K562 (cell line): ENCODE data around the gene RNASE2. TPM values are rescaled to one million over a fixed set of nuclear protein-coding genes. Genes with fewer than 3 reads are reported as not detected.
"Not testable (repeated sequence)": the region's sequence is repeated elsewhere in the genome, so short reads cannot be mapped to it uniquely, and the experiment has no call there.

Experiments
- ATAC-seq: fragments of 200-7000 bp; cut with Tn5 transposase; 3 replicates; pipeline ENCODE4 v1.9.1; 2020; ENCODE audit warnings: moderate library complexity
- BruUV-seq: library from RNA; stranded (reverse); fragments of 400-500 nt; replicated peaks from 2 replicates; lab custom pipeline; 2021; lab: Mats Ljungman, UMichigan
- CTCF ChIA-PET: fragments of 300-600 bp; formaldehyde crosslinking; extraction: SDS; loops from one replicate; lab custom pipeline; 2021; ENCODE audit warnings: low intra/inter-chr PET ratio; lab: Yijun Ruan, JAX
- POLR2A ChIA-PET: fragments of 300-600, 350-650 bp; sonication (Branson Sonifier 250); formaldehyde crosslinking; extraction: SDS; loops from one replicate; lab custom pipeline; 2021; ENCODE audit warnings: antibody characterized with exemption, inconsistent platforms; lab: Yijun Ruan, JAX
- DNase-seq, 4 experiments: peaks; one replicate each; pipeline versions ENCODE4 v3.0.0 to v3.0.0-alpha.2; 2011 to 2018; ENCODE audit warnings: low spot score in 3 of 4, mixed read lengths in 3 of 4; ENCODE audit errors: extremely low read depth in 1 of 4
- FAIRE-seq: peaks from 2 replicates; lab custom pipeline; 2011; peaks lifted over from hg19 to GRCh38; lab: Jason Lieb, UNC
- H2AFZ ChIP-seq: 2 replicates; pipeline ENCODE4 v1.6.0; 2011; ENCODE audit warnings: low read depth, low read length, control low read depth, inconsistent platforms
- H3K27ac ChIP-seq: fragments of 200-600 bp; 3 replicates; pipeline ENCODE4 v1.8.0; 2011; ENCODE audit warnings: low read depth, mild to moderate bottlenecking, control low read depth, inconsistent platforms, low read length, moderate library complexity, mixed read lengths; ENCODE audit errors: extremely low read depth
- H3K27me3 ChIP-seq, 2 experiments: fragments of 300-600 bp in 1 of 2; 2 replicates in 1 of 2; 3 replicates in 1 of 2; pipeline versions ENCODE4 v1.6.0 to v1.8.0; 2011; ENCODE audit warnings: inconsistent platforms in 2 of 2, low read length in 2 of 2, mild to moderate bottlenecking in 1 of 2, mixed read lengths in 1 of 2, moderate library complexity in 1 of 2; ENCODE audit not compliant: control insufficient read depth in 2 of 2, insufficient read depth in 2 of 2
- H3K36me3 ChIP-seq: fragments of 300-600 bp; 3 replicates; pipeline ENCODE4 v1.8.0; 2011; ENCODE audit warnings: mild to moderate bottlenecking, low read length, inconsistent platforms; ENCODE audit not compliant: control insufficient read depth, insufficient read depth
- H3K4me1 ChIP-seq, 2 experiments: fragments of 200-600 bp in 1 of 2; replicated peaks in 1 of 2; 2 replicates in 1 of 2; 3 replicates in 1 of 2; pipeline versions ENCODE4 v1.5.1 to v1.8.0; 2011; ENCODE audit warnings: inconsistent platforms in 2 of 2, low read length in 2 of 2, mild to moderate bottlenecking in 1 of 2, mixed read lengths in 1 of 2, moderate library complexity in 1 of 2; ENCODE audit not compliant: control insufficient read depth in 2 of 2, insufficient read depth in 2 of 2
- H3K4me2 ChIP-seq: 2 replicates; pipeline ENCODE4 v1.6.1; 2011; ENCODE audit warnings: low read length, control low read depth, inconsistent platforms, mixed read lengths; ENCODE audit not compliant: insufficient read depth
- H3K4me3 ChIP-seq: fragments of 200-600 bp; sonication (generic), shearing (Covaris generic); 2 replicates; pipeline ENCODE4 v1.5.1; 2016; ENCODE audit warnings: control low read depth, inconsistent platforms
- H3K79me2 ChIP-seq: fragments of 200-600 bp; 3 replicates; pipeline ENCODE4 v1.8.0; 2011; ENCODE audit warnings: low read length, inconsistent platforms; ENCODE audit not compliant: control insufficient read depth, insufficient read depth
- H3K9ac ChIP-seq, 2 experiments: 2 replicates each; pipeline versions ENCODE4 v1.6.0 to v1.6.1; 2011; ENCODE audit warnings: low read depth in 2 of 2, low read length in 2 of 2, control low read depth in 1 of 2, inconsistent platforms in 1 of 2, mild to moderate bottlenecking in 1 of 2, mixed read lengths in 1 of 2; ENCODE audit not compliant: insufficient read depth in 1 of 2
- H3K9me1 ChIP-seq: one replicate; pipeline ENCODE4 v1.6.0; 2011; ENCODE audit warnings: inconsistent platforms, mild to moderate bottlenecking, low read length, moderate library complexity; ENCODE audit not compliant: control insufficient read depth, insufficient read depth
- H3K9me3 ChIP-seq: replicated peaks from 2 replicates; pipeline ENCODE4 v1.5.1; 2011; ENCODE audit warnings: low read depth, low read length, inconsistent platforms; ENCODE audit not compliant: control insufficient read depth, insufficient read depth
- H4K20me1 ChIP-seq: replicated peaks from 2 replicates; pipeline ENCODE4 v1.6.1; 2011; ENCODE audit warnings: low read length, inconsistent platforms, mixed read lengths; ENCODE audit not compliant: control insufficient read depth, insufficient read depth
- CEBPB ChIP-seq: fragments of 450-650 bp; IDR thresholded peaks from 2 replicates; pipeline ENCODE4 v1.6.1; 2016; ENCODE audit warnings: missing genetic modification characterization, missing compliant biosample characterization
- CEBPG ChIP-seq, 3 experiments: fragments of 200-800 bp in 1 of 3; sonication (Bioruptor generic) in 1 of 3; sonication (generic) in 1 of 3; formaldehyde crosslinking in 1 of 3; IDR thresholded peaks in 2 of 3; conservative IDR thresholded peaks in 1 of 3; 2 replicates each; pipeline versions ENCODE4 v1.6.1 to v1.8.0; 2016 to 2022; ENCODE audit warnings: missing compliant biosample characterization in 2 of 3, missing genetic modification characterization in 2 of 3, mild to moderate bottlenecking in 1 of 3, missing genetic modification reagents in 1 of 3
- WGBS: fragments of 100-300 bp; shearing (Covaris generic); methylation state at CpG from one replicate; pipeline ENCODE4 v1.1.6; 2016; ENCODE audit warnings: low coverage, mixed read lengths; ENCODE audit not compliant: insufficient coverage; ENCODE audit errors: missing lambda C conversion rate; 5-methylcytosine and 5-hydroxymethylcytosine counted together
- in situ Hi-C: fragments of 300-500 bp; cut with MboI; formaldehyde crosslinking; loops from 4 replicates; pipeline ENCODE4 v1.15.0; 2018; ENCODE audit warnings: inconsistent platforms, mixed read lengths
- intact Hi-C: fragments of 100-400 bp; cut with micrococcal nuclease; formaldehyde crosslinking; loops from 2 replicates; pipeline ENCODE4 v1.14.2; 2022
- polyA plus RNA-seq, 8 experiments: library from polyadenylated mRNA; depleted of rRNA in 4 of 8; stranded (reverse) in 5 of 8; unstranded in 3 of 8; fragments of >200 nt; fragmentation: Nextera tagmentation in 2 of 8; fragmentation: Illumina TruSeq in 1 of 8; extraction: Ambion mirVana in 2 of 8; extraction: Trizol in 1 of 8; gene quantifications; 2 replicates each; pipeline versions ENCODE4 v1.2.1 to v1.2.3, GENCODE V29; 2011 to 2014; ENCODE audit warnings: inconsistent platforms in 1 of 8, missing spikeins in 1 of 8
- total RNA-seq, 7 experiments: library from RNA; depleted of rRNA in 6 of 7; stranded (reverse); fragments of >200 nt in 6 of 7; fragmentation: Illumina TruSeq in 2 of 7; extraction: Trizol in 2 of 7; gene quantifications; 2 replicates each; pipeline versions ENCODE4 v1.2.1 to v1.2.3, GENCODE V29; 2011 to 2021; ENCODE audit warnings: low replicate concordance in 1 of 7
- TF ChIP-seq, protein P1 (sequence below): fragments of 450-650 bp; IDR thresholded peaks from 2 replicates; pipeline ENCODE4 v1.6.1; 2016

RNASE2 gene
- total and polyA plus RNA-seq, 9 of the 15 experiments (the other 6 are each of a cell fraction or from before 2014, with no cell fraction given) = not detected

DNA sequence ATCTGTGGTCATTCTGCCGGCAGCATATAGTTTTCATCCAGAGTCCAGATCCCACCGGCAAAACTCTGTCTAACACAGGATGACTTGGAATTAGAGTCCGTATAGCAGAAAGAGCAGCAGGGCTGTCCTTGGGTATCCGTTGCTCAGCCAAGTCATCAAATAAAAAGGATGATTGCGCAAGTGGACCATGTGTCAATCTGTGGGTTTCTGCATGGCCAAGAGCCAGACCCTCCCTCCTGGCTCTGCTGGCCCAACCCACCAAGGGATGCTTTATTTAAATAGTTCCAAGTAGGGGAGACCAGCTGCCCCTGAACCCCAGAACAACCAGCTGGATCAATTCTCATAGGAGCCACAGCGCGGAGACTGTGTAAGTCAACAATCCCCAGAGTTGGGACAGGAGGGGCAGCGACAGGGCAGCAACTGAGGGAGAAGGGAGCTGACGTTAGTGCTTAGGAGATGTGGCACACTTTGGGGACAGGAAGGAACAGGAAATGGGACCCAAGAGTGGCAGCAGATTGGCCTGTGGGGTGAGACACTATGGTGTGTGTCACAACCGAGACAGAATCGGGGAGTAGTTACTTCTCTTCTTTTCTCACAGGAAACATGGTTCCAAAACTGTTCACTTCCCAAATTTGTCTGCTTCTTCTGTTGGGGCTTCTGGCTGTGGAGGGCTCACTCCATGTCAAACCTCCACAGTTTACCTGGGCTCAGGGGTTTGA is 36.1 kb upstream of the RNASE2 start:
- CTCF ChIA-PET; H3K4me2 ChIP-seq; H3K4me1 ChIP-seq; POLR2A ChIA-PET; H3K9me1 ChIP-seq; H3K79me2 ChIP-seq; DNase-seq; in situ Hi-C loops; intact Hi-C loops; ATAC-seq; H3K4me3 ChIP-seq; H4K20me1 ChIP-seq; H3K27ac ChIP-seq; BruUV-seq; H3K9me3 ChIP-seq; FAIRE-seq; H2AFZ ChIP-seq; H3K36me3 ChIP-seq; H3K27me3 ChIP-seq; H3K9ac ChIP-seq; TF ChIP-seq CEBPG (CRISPR knock-in tag; IDR thresholded peaks at IDR 0.05): not testable (repeated sequence)
- TF ChIP-seq, protein P1, sequence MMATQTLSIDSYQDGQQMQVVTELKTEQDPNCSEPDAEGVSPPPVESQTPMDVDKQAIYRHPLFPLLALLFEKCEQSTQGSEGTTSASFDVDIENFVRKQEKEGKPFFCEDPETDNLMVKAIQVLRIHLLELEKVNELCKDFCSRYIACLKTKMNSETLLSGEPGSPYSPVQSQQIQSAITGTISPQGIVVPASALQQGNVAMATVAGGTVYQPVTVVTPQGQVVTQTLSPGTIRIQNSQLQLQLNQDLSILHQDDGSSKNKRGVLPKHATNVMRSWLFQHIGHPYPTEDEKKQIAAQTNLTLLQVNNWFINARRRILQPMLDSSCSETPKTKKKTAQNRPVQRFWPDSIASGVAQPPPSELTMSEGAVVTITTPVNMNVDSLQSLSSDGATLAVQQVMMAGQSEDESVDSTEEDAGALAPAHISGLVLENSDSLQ = 0 out of 2 replicates have a peak, but pooled peaks have one; percentile 45
- peak; percentile 81 for TF ChIP-seq CEBPB (tag)
- TF ChIP-seq CEBPG (tag; conservative IDR thresholded peaks at IDR 0.05 in 1 of 2, IDR thresholded peaks at IDR 0.05 in 1 of 2) = peak; percentile 56 to 65
- WGBS = 17% methylated on average over 7 of the region's 11 CpGs

DNA sequence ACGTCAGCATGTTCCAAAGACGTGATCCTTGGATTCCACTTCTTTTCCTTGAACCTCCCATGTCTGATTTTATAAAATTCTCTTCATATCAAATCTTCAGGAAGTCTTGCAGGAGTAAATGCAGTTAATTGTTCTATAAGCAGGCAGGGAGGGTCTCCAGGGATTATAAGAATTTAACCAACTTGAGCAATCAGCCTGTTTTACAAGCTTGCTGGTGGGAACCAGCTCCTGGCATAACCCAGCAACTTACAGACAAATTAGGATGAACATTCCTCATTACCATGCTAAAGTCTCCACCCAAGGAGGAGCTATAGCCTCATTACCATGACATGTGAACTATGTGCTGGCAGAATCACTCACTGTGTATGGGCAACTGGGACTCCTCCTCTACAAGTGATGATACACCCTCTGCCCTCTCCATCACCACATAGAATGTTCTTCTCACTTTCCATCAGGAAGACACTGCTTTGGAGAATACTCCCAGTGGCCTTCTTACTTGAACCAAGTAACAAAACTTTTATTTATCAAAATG is 31.5 kb upstream of the RNASE2 start:
- H3K79me2 ChIP-seq, H3K36me3 ChIP-seq, H3K4me3 ChIP-seq, H3K9me3 ChIP-seq, DNase-seq, ATAC-seq, FAIRE-seq, H3K9ac ChIP-seq, intact Hi-C loops, H3K27ac ChIP-seq, in situ Hi-C loops, H3K9me1 ChIP-seq, H2AFZ ChIP-seq, H4K20me1 ChIP-seq, CTCF ChIA-PET, BruUV-seq, H3K27me3 ChIP-seq, H3K4me1 ChIP-seq, POLR2A ChIA-PET, H3K4me2 ChIP-seq: not testable (repeated sequence)
- WGBS = 0% methylated on average over 2 of the region's 2 CpGs
